LNCAP (cell line): ENCODE results near the gene MICAL2.

Experiments used
- CTCF ChIP-seq: fragments of 450-650 bp; IDR thresholded peaks from 2 replicates; pipeline ENCODE4 v1.5.1; 2017; ENCODE audit warnings: mild to moderate bottlenecking

The MICAL2 gene

GRCh38 chr11:12185106-12185690, 74.8 kb downstream of the MICAL2 start:
- TF ChIP-seq CTCF, result no peak

GRCh38 chr11:12185914-12186313, 75.5 kb downstream of the MICAL2 start:
- no peak for TF ChIP-seq CTCF

- TF ChIP-seq CTCF, result no peak
Measured at GRCh38 chr11:12186701-12187100, 76.3 kb downstream of the MICAL2 start.

GRCh38 chr11:12187399-12187798, 77.0 kb downstream of the MICAL2 start:
- TF ChIP-seq CTCF, result no peak

- no peak for TF ChIP-seq CTCF
Measured at GRCh38 chr11:12188548-12189317, 78.3 kb downstream of the MICAL2 start.

GRCh38 chr11:12189543-12190235, 79.3 kb downstream of the MICAL2 start:
- no peak for TF ChIP-seq CTCF

GRCh38 chr11:12190511-12190910, 80.1 kb downstream of the MICAL2 start:
- no peak for TF ChIP-seq CTCF
